Measurements from ENCODE around the gene SPECC1L.
A peak's percentile ranks its signal among the peaks of the same experiment; 100 is the strongest.

The SPECC1L gene

DNA sequence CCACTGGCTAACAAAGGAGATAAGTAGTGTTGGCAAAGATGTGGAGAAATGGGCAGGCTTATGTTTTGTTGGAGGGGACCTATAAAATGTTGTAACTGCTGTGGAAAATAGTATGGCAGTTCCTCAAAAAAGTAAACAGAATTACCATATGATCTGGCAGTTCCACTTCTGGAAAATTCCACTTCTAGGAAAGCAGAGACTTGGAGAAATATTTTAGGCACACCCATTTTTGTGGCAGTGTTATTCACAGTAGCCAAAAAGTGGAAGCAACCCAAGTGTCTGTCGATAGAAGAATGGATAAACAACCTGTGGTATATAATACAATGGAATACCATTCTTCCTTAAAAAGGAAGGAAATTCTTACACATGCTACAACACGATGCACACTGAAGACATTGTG is 99.8 kb downstream of the SPECC1L start:
- DNase-seq: no peak

DNA sequence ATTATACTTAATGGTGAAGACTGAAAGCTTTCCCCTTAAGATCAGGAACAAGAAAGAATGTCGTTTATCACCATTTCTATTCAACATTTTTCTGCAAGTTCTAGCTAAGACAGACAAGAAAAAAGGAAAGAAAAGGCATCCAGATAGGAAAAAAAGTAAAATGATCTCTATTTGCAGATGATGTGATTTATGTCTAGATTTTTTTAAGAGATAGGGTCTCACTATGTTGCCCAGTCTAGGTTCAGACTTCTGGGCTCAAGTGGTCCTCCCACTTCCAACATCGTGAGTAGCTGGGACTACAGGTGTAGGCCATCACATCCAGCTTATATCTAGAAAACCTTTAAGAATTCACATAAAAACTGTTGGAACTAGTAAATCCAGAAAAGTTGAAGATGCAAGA is 105.4 kb downstream of the SPECC1L start:
- DNase-seq: no peak

- DNase-seq: no peak
Measured at GRCh38 chr22:24376586-24376985, 106.0 kb downstream of the SPECC1L start.

GRCh38 chr22:24379536-24379935 is 108.9 kb downstream of the SPECC1L start:
- peak; percentile 48 for DNase-seq

DNA sequence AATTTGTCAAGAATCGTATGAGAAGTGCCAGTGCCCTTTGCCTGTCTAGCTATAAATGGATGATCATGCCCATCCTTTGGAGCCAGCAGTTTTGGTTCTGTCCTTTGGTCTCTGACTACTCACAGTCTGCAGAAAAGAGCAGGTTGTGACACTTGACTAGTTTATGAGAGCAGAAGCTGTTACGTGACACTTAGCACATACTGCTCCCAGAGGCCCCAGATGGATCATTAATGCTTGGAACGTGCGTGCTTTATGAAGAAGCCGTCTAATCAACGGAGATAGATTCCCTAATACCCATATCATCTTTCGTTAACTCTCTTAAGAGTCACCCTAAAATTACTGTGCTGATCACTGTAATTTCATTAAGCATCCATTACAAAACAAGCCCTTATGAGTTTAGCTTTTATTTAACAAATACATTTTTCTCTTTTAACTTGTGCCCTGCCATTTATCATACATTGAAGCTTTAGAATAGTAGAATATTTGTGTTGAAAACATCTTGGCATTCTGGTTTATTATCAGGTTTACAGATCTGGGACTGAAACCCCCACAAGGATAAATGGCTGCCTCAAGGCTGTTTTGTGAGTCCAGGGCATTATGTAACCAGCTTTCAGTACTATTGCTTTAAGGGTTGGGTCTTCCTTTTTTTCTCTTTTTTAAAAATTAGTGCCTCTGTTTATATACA is 109.7 kb downstream of the SPECC1L start:
- DNase-seq: no peak

DNA sequence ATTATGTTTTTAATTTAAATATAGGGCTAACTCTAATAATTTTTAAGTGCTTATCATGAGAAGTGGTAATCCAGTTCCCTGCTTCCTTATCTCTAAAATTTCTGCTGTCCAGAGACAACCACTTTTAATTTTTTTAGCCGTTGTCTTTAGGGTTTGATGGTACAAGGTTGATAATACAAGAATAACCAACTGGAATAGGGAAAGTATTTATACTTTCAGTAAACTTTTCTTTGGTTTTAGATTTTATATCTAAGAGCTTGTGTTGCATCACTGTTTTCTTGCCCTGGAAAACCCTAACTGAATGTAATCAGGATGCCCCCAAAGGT is 110.2 kb downstream of the SPECC1L start:
- no peak for DNase-seq

DNA sequence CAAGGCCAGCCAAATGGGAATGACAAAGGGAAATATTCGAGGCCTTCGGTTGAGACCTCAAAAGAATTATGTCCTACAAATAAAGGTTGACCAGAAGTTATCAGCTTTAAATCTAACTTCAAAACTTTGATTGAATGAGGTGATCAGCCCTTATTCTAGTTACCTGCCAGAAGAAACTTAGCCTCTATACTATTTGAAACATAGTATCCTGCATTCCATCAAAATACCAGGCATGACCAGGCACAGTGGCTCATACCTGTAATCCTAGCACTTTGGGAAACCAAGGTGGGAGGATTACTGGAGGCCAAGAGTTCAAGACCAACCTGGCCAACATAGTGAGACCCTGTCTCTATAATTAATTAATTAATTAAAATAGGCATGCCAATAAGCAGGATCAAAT is 112.4 kb downstream of the SPECC1L start:
- no peak for DNase-seq

DNA sequence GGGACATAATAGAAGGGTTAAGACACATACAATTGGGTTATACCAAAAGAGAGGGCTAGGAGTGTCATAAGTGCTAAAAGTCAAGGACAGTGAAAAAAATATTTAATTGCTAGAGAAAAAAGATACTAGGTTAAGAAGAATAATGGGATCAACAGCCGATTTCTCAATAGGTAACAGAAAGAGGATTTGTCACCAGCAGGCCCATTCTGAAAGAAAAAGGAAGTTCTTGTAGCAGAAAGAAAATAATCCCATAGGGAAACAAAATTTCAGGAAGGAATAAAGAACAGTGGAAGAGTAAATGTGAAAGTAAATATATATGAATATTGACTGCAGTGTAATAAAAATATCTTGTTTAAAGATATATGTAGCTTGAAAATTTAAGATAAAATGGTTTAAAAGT is 113.5 kb downstream of the SPECC1L start:
- DNase-seq: no peak

- no peak for DNase-seq
Measured at GRCh38 chr22:24386937-24387471, 116.4 kb downstream of the SPECC1L start.

DNA sequence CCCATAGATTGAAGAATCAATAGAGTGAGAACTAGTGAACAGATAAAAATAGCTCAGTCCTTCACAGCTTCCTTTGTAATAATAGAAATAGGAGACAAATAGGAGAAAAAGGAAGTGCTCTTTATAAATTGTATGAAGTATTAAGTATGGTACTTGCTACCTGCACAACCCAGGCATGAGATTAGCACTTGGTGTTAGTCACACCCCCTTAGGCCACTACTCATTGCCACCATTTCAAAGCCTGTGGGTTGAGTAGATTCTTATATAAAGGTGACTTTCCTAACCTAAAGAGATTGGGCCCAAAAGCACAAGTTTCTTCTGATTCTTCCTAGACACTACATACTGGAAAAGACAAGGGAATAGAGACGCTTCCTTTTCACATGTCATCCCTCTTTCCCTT is 119.0 kb downstream of the SPECC1L start:
- no peak for DNase-seq

- DNase-seq: no peak
Measured at GRCh38 chr22:24390156-24390555, 119.5 kb downstream of the SPECC1L start.

GRCh38 chr22:24390576-24390975 is 119.9 kb downstream of the SPECC1L start:
- peak; percentile 56 for DNase-seq

DNA sequence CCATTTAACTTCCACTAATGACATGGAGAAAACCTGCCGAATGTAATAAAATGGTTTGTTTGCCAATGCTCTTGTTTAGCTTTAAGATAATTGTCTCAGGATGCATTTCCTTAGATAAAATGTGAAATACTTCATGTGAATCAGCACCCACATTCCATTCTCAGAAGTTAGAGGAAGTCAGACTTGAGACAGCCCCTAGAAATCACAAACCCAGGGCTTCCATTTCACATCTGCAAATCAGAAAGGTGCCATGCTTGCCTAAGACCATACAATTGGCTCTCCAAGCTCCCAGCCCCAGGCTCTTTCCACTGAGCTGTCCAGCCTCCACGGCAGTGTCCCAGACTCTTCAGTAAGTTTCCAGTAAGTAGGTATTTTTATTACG is 121.2 kb downstream of the SPECC1L start:
- peak; percentile 71 for DNase-seq

- no peak for DNase-seq
Measured at GRCh38 chr22:24392218-24392931, 121.7 kb downstream of the SPECC1L start.

DNA sequence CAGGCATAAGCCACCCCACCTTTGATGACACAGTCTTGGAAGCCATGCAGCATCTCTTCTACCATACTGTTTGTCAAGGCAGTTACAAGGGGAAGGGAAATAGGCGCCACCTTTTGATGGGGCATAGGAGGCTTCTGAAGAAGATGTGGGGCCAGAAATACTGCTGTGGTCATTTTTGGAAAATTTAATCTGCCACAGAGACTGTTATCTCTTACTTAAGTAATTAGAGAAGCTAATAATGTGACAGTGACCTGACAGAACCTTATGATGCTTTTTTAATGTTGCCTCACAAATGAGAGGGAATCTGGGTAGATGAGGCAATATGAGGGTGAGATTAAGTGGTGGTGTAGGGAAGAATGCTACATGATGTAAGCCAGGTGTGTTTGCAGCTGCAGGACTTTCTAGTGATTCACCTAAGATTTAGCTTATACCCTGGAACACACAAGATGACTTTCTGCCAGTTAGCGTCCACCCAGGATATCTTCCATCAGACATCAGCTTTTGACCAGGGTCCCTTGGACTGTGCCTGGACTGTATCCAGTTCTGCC is 122.5 kb downstream of the SPECC1L start:
- no peak for DNase-seq

DNA sequence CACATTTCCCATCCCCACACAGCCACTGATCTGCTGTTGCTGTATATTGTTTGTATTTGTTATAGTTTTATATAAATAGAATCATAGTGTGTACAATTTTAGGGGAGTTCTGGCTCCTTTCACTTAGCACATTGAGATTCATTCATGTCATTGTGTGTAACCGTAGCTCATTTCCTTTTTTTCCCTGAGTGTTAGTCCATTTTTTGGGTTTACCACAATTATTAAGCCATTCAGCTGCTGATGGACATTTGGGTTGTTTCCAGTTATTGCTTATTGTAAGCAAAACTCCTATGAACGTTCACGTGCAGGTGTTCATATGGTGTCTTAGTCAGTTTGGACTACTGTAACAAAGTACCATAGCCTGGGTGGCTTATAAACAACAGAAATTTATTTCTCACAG is 123.2 kb downstream of the SPECC1L start:
- no peak for DNase-seq

DNA sequence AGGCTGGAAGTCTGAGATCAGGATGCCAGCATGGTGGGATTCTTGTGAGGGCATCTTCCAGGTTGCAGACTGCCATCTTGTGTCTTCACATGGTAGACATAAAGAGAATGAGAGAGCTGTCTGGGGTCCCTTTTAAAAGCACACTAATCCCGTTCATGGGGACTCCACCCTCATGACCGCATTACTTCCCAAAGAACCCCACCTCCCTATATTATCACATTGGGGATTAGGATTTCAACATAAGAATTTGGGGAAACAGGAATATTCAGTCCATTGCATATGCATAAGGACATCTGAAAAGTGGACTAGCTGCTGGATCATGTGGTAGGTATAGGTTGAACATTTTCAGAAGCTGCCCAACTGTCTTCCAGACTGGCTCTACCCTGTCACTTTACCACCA is 123.6 kb downstream of the SPECC1L start:
- no peak for DNase-seq

DNA sequence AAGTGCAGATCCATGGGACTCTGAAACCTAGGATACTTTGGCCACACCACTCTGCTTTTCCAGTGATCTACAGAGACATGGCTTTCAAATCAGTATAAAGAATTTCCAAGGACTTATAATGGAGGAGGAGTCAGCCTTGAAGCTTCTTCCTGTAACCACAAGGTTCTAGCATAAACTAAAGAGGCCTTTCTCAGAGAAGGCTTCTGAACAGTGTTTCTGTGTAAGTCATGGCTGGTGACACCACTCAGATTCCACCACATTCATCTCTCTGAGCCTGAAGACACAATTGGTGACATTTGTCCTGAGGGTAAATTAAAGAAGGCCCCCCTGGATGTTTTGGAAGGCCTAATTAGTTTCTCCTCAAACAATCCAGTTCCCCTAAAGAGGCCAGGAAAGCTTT is 127.8 kb downstream of the SPECC1L start:
- peak; percentile 32 for DNase-seq

DNA sequence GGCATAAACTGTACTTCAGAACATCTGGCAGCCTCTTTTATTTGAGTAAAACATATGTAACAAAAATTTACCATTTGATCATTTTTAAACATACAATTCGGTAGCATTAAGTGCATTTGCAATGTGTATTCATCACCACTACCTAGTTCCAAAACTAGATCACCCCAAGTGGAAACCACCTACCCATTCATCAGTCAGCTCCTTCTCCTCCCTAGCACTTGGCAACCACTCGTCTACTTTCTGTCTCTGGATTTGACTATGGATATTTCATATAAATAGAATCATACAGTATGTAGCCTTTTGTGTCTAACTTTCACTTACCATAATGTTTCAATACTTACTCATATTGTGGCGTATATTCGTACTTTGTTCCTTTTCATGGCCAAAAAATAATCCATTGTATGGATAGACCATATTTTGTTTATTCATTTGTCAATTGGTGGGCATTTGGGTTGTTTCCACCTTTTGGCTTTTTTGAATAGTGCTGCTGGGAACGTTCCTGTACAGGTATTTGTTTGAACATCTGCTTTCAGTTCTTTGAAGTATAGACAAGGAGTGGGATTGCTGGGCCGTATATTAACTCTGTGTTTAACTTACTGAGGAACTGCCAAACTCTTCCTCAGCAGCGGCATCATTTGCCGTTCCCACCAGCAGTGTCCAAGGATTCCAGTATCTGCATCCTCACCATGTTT is 129.5 kb downstream of the SPECC1L start:
- no peak for DNase-seq

DNA sequence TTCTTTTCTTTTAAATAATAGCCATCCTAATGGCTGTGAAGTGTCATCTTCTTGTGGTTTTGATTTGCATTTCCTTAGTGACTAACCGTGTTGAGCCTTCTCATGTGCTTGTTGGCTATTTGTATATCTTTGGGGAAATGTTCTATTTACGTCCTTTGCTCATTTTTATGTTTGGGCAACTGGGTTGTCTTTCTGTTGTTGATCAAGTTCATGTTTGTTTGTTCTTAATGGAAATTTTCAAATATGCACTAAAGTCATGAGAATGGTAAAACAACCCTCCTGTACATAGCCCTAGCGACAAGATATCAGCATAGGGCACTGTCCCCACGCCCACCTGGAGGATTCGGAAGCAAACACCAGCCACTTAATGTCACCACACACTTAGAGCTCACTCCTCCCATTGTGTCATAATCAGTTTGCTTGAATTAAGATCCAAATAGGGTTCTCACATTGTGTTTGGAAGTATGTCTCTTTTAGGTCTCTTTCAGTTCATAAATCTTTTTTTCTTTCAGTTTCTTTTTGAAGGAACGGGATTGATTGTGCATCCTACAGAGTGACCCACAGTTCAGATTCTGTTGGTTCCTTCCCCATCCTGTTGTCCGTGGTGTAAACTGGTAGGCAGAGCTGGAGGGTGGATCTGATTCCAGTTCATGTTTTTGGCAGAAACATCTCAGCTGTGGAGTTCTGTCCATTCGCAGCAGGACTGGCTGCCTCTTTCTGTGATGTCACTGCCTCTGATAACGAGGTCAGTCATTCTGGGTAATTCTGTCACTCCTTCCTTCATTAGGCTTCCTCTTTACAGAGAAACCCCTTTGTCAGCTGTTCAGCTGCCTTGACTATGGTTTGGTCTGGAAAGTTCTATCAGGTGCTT is 130.3 kb downstream of the SPECC1L start:
- peak; percentile 44 for DNase-seq

DNA sequence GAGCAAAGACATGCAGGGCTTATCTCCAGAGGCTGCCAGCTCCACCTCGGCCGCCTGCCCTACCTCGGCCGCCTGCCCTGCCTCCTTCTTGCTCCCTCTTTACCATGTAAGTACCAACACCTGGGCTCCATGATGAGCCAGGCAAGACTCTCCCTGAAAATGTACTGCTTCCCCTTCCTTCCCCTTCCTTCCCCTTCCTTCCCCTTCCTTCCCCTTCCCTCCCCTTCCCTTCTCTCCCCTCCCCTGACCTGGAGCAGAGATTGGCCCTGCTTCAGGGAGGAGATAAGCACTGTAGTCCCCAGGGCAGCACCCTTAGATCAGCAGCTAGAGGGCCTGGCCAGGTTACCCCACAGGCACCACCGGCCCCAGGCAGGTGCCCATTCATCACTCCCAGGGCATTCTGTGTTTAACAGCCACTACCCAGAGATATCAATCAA is 131.3 kb downstream of the SPECC1L start:
- DNase-seq: no peak

DNA sequence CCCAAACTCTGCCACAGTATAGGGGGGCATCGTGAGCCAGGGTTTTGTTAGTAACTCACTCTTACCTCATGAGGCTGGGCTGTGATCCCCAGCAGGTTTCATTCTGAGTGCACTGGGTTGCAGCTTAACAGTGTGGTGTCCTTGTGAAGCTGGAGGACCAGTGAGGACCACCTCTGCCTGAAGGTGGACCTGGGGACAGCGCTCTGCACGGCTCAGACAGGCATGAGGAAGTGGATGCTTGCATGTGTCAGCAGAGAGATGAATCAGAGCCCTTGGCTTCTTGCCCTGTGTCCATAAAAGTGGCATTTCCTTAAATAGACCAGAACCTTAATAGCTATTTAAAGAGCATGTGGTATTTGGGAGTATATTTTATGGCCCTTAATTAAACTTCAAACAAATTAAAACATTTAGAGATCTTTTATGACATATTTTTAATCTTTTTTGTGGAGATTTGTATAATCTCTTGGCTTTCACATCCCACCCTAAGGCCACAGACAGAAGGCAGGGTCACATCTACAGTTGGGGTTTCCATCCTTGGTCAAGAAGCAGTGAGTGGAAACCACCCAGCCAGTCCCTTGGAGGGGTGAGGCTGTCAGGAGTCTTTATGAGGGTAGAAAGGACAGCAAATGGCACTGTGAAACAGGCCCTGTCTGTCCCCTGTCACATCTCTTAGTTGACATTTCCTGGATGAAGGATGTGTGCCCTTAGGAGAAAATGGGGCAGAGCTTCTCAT is 132.0 kb downstream of the SPECC1L start:
- DNase-seq: peak; percentile 96

All from fibroblast of skin of right quadriceps (primary cell).